ENCODE data around the gene CENPB.
"Not testable (repeated sequence)": the region's sequence is repeated elsewhere in the genome, so short reads cannot be mapped to it uniquely, and the experiment has no call there.

CENPB gene

DNA sequence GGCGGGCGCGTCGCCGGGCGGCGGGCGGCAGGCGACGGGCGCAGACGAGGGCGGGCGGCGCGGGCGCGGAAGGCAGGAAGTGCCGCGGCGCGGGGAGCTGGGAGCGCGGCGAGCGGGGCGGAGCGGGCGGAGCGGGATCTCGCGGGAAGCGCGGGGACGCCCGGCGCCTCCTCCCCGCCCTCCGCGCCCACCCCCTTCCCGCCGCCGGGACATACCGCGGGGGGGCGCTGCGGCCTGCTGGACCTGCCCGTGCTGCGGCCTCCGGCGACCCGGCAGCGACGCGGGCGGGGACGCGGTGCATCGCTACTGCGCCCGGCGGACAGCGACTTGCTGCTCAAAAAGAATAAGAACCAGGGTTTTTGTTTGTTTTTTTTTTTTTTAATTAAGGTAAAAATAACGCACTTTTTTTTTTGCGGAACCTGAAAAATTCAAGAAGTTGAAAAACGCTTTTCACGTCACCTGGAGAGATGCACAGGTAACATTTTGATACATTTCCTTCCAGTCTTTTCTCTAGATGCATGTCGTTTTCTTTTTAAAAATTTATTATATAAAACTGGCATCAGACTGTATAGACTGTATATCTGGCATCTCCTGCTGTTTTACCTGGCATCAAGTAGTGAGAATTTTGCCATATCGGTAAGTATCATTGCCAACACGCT is at the start of gene CENPB:
TSS of gene CENPB (minus strand) at position 76 of the 659 bp plus-strand sequence. CDS start 257 bp downstream, outside the sequence.
- no peak for FAIRE-seq

GRCh38 chr20:3836132-3836531 is 49.6 kb upstream of the CENPB start:
- FAIRE-seq = no peak

DNA sequence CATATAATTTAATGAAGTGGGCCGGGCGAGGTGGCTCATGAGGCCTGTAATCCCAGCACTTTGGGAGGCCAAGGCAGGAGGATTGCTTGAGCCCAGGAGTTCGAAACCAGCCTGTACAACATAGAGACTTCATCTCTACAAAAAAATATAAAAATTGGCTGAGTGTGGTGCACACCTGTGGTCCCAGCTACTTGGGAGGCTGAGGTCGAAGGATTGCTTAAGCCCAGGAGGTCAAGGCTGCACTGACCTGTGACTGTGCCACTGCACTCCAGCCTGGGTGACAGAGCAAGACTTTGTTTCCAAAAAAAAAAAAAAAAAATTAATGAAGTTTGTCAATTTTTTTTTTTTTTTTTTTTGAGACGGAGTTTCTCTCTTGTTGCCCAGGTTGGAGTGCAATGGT is 43.4 kb upstream of the CENPB start:
- not testable (repeated sequence) for FAIRE-seq

- no peak for FAIRE-seq
Observed at GRCh38 chr20:3828798-3829197, 42.3 kb upstream of the CENPB start.

- no peak for FAIRE-seq
Observed at GRCh38 chr20:3826420-3826819, 39.9 kb upstream of the CENPB start.

- FAIRE-seq = no peak
Observed at GRCh38 chr20:3825526-3825925, 39.0 kb upstream of the CENPB start.

DNA sequence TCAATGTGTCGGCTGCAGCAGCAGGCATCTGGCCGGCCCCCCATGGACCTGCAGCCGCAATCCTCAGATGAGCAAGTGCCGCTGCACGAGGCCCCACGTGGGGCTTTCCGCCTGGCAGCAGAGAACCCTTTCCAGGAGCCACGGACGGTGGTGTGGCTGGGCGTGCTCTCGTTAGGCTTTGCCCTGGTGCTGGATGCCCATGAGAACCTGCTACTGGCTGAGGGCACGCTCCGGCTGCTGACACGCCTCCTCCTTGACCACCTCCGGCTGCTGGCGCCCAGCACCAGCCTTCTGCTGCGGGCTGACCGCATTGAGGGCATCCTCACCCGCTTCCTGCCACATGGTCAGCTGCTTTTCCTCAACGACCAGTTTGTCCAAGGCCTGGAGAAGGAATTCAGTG is 37.3 kb upstream of the CENPB start:
- no peak for FAIRE-seq

GRCh38 chr20:3821996-3822395 is 35.5 kb upstream of the CENPB start:
- FAIRE-seq = no peak

DNA sequence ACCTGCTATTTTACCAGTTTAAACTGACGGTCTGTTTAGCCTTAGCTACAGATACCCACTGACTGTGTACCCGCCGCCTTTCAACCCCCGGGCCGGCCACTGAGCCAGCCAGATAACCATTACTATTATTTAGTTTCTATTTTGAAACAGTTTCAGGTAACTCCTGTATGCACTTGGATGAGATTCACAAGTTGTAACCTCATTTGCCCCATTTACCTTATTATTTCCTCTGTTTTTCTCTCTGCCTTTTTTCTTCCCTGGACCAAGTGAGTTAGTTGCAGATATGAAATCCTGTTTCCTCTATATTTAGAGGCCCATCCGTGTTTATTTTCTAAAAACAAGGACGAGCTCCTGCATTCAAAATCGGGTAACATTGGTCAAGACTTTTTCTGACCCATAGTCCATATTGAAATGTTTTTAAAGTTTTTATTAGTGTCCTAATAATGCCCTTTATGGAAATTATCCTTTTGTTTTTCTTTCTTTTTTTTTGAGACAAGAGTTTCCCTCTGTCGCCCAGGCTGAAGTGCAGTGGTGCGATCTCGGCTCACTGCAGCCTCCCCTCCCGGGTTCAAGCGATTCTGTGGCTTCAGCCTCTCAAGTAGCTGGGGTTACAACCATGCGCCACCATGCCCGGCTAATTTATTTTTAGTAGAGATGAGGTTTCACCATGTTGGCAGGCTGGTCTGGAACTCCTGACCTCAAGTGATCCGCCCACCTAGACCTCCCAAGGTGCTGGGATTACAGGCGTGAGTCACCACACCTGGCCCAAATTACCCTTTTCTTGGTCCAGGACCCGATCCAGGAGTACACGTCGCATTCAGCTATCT is 34.6 kb upstream of the CENPB start:
- no peak for FAIRE-seq

GRCh38 chr20:3820048-3820900 is 33.7 kb upstream of the CENPB start, which contains the start of gene AP5S1:
Gene AP5S1 (plus strand): TSS chr20:3820547. CDS start chr20:3822118, 1,571 bp downstream.
- peak; percentile 88 for FAIRE-seq

DNA sequence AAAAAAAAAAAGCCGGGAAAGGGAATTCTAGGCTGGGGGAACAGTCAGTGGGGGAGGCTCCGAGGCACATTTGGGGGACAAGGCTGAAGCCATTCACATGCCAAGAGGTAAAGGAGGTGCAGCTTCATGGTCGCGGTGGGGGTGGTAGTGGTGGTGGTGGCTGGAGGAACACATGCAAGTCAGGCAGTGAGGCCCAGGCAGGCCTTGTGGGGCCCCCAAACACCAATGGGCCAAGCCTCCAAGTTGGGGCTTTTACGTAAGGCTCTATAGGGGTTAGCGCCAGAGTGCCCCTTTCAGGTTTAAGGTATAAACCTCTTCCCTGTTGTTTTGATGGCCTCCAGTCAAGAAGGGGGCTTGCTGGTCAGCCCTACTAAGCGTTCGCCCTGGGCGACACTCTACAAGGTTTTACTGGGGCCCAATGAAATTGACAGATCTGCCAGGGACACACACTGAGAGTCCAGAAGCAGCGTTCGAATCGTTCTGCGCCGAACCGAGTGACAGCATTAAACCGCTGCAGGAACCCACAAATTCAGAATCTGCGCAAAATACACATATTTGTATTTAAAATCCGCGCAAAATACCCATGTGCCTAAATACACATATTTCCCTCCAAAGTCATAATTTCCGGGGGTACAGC is 33.0 kb upstream of the CENPB start:
- FAIRE-seq = no peak

- FAIRE-seq = no peak
Observed at GRCh38 chr20:3818155-3819151, 31.9 kb upstream of the CENPB start.

DNA sequence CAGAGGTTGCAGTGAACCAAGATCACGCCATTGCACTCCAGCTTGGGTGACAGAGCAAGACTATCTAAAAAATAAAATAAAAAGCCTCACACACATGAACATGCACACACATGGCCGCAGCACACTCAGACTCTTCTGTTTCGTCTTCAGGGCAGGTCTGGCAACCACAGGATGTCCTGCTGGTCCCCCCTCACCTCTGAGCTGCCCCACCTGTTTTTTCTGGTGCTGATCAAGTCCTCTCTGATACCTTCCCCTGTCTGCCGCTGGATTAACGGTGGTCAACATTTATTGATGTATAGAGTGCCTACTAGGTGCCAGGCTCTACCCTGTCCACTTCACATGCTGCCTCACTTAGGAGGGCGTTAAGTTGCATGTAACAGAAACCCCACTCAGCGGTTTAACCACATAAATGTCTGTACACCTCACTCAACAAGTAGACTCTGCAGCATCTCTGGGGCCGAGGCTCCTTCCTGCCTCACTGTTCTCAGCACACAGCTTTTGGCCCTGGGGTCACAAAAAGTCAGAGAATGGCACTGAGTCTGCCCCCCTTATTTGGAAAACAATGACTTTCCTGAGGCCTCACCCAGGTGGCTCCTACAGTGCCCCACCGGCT is 29.3 kb upstream of the CENPB start:
- FAIRE-seq = no peak

- no peak for FAIRE-seq
Observed at GRCh38 chr20:3814928-3815495, 28.5 kb upstream of the CENPB start.

GRCh38 chr20:3813848-3814581 is 27.5 kb upstream of the CENPB start:
- FAIRE-seq = no peak

- no peak for FAIRE-seq
Observed at GRCh38 chr20:3812975-3813847, 26.7 kb upstream of the CENPB start.

GRCh38 chr20:3812259-3812681 is 25.7 kb upstream of the CENPB start:
- FAIRE-seq = no peak

GRCh38 chr20:3811467-3812258 is 25.1 kb upstream of the CENPB start:
- FAIRE-seq = no peak

Measured in G401.6 (cell line).